ENCODE data around the gene STAB1. TPM values are rescaled to one million over a fixed set of nuclear protein-coding genes. Genes with fewer than 3 reads are reported as not detected.

STAB1 gene
- total and polyA plus RNA-seq, 4 donors, result 54.2 to 651 (median 273) TPM

- H3K4me1 ChIP-seq (ENCODE audit: control insufficient read depth in 1 of 2, insufficient read depth in 2 of 2, low read length in 2 of 2), result peaks cover 0 to 7% of the 10 kb centered on the region in 2 donors
- no peak for ATAC-seq (ENCODE audit: low FRiP score)
Observed at GRCh38 chr3:52537726-52538421, 42.7 kb downstream of the STAB1 start.

GRCh38 chr3:52539010-52539653 is 44.0 kb downstream of the STAB1 start:
- intact Hi-C loops (cut with DNase I), result loop anchor here in 1 of 2 donors (5.0 kb wide), 1 partner anchor 82 kb away; the partner anchor contains the start of gene NISCH
- DNase-seq (no peak), ATAC-seq (ENCODE audit: low FRiP score) (no peak)
- H3K9me3 ChIP-seq (ENCODE audit: control insufficient read depth, low read length), result no peaks in the 10 kb centered on the region
- peaks cover 0 to 7% of the 10 kb centered on the region in 2 donors for H3K4me1 ChIP-seq (ENCODE audit: control insufficient read depth in 1 of 2, insufficient read depth in 2 of 2, low read length in 2 of 2)
- no peaks in the 10 kb centered on the region for H3K27me3 ChIP-seq (ENCODE audit: control insufficient read depth in 1 of 2, insufficient read depth in 2 of 2, low read length in 1 of 2)
- WGBS, 2 donors, result 95 to 96% methylated on average over 5 of the region's 5 CpGs
- H3K27ac ChIP-seq (ENCODE audit: low read depth in 1 of 2, low read length in 2 of 2), result no peak overlapping the region
- peaks cover 0 to 2% of the 10 kb centered on the region in 2 donors for H3K36me3 ChIP-seq (ENCODE audit: control insufficient read depth in 1 of 2, insufficient read depth in 2 of 2, low read length in 1 of 2)
- no peak overlapping the region for H3K4me3 ChIP-seq (ENCODE audit: low read length in 2 of 2)

More at GRCh38 chr3:52537726-52538421, 42.7 kb downstream of the STAB1 start:
- Histone ChIP-seq H3K27ac (ENCODE audit: low read depth in 1 of 2, low read length in 2 of 2) (no peak overlapping the region), H3K36me3 (ENCODE audit: control insufficient read depth in 1 of 2, insufficient read depth in 2 of 2, low read length in 1 of 2) (peaks cover 0 to 2% of the 10 kb centered on the region in 2 donors), H3K9me3 (ENCODE audit: control insufficient read depth, low read length) (no peaks in the 10 kb centered on the region), H3K4me3 (ENCODE audit: low read length in 2 of 2) (peak overlapping the region; percentile 38 to 44), H3K27me3 (ENCODE audit: control insufficient read depth in 1 of 2, insufficient read depth in 2 of 2, low read length in 1 of 2) (no peaks in the 10 kb centered on the region)
- 78 to 80% methylated on average over 7 of the region's 7 CpGs for WGBS, 2 donors
- DNase-seq, result peak in 1 of 2 donors; percentile 32
- intact Hi-C loops (cut with DNase I), result loop anchor here in 1 of 2 donors (5.0 kb wide), 1 partner anchor 81 kb away; the partner anchor contains the start of gene NISCH

DNA sequence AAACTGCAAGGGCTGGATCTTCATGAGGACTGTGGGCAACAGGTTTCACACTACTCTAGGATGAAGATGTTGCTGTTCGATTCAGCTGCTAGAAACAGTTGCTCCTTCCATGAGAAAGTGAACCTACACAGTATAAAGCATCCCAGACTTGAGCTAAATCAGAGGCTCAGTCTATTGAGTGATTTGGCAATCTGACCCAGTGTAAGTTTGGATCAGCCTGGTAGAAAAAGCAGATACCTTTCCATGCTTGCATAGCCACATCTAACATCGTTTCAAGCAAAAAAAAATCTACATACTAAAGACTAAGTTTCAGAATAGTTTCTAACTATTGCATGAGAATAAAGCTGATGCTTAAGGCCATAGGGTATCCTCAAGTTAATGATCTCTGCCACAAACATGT is 45.9 kb downstream of the STAB1 start:
- peaks cover 0 to 5% of the 10 kb centered on the region in 2 donors for H3K36me3 ChIP-seq (ENCODE audit: control insufficient read depth in 1 of 2, insufficient read depth in 2 of 2, low read length in 1 of 2)
- 62 to 71% methylated on average over 2 of the region's 2 CpGs for WGBS, 2 donors
- DNase-seq (no peak), ATAC-seq (ENCODE audit: low FRiP score) (no peak)
- no peaks in the 10 kb centered on the region for H3K9me3 ChIP-seq (ENCODE audit: control insufficient read depth, low read length)
- intact Hi-C loops (cut with DNase I), result no loop called here
- H3K4me1 ChIP-seq (ENCODE audit: control insufficient read depth in 1 of 2, insufficient read depth in 2 of 2, low read length in 2 of 2), result peaks cover 0 to 7% of the 10 kb centered on the region in 2 donors
- H3K4me3 ChIP-seq (ENCODE audit: low read length in 2 of 2), result no peak overlapping the region
- H3K27me3 ChIP-seq (ENCODE audit: control insufficient read depth in 1 of 2, insufficient read depth in 2 of 2, low read length in 1 of 2), result no peaks in the 10 kb centered on the region
- H3K27ac ChIP-seq (ENCODE audit: low read depth in 1 of 2, low read length in 2 of 2), result no peak overlapping the region

DNA sequence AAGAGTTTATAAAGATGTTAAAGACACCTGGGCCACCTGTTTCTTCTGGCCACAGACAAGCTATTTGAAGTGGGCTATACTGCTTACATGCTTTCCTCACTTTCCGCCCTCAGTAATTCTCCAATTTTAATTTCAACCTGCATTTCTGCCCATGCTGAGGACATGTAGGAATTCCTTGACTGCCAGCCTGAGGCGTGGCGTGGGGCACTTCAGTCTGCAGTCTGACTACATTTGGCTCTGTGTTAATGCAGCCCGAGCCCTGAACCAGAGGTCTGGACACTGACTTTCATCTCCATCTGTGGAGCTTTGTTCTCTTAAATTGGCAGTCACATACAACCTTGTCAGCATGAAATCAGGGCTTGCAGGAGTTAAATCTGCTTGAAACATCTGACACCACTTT is 49.8 kb downstream of the STAB1 start:
- Histone ChIP-seq H3K4me1 (ENCODE audit: control insufficient read depth in 1 of 2, insufficient read depth in 2 of 2, low read length in 2 of 2) (no peaks in the 10 kb centered on the region), H3K36me3 (ENCODE audit: control insufficient read depth in 1 of 2, insufficient read depth in 2 of 2, low read length in 1 of 2) (peaks cover 0 to 6% of the 10 kb centered on the region in 2 donors), H3K4me3 (ENCODE audit: low read length in 2 of 2) (no peak overlapping the region), H3K9me3 (ENCODE audit: control insufficient read depth, low read length) (no peaks in the 10 kb centered on the region), H3K27ac (ENCODE audit: low read depth in 1 of 2, low read length in 2 of 2) (no peak overlapping the region), H3K27me3 (ENCODE audit: control insufficient read depth in 1 of 2, insufficient read depth in 2 of 2, low read length in 1 of 2) (no peaks in the 10 kb centered on the region)
- WGBS, 2 donors, result 77 to 78% methylated on average over 4 of the region's 4 CpGs
- ATAC-seq (ENCODE audit: low FRiP score) (no peak), DNase-seq (no peak)
- intact Hi-C loops (cut with DNase I), result no loop called here

DNA sequence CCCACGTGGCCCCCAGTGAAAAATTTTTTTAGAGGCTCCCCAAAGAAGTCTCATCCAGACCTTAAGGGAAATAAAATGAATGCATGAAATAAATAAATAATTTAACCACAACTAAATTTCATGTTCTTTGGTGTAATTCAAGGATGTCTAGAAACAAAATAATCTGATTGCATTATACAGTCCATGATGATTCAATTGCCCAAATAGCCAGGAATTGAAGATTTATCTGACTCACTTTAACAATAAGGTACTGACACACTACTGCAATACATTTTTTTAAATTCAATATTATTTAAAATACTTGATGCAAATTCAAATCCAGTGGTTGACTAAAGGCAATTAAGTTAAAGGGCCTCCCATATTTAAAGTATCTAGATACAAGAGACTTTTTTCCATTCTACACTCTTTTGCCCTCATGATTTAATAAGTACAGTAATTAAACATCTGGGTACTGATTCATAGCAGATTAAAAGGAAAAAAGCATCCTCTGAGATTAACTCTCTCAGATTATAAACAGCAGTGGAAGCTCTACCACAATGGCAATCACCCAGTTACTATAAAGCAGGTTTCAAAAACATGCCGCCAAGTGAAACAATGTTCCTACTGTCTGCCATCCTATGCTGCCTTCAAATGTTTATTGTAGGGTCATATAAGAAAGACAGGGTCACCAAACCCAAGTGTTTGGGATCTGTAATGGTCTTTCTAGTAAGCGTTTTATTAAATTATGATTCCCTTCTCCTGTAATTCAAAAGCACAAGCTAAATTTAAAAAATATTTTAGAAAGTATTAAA is 51.2 kb downstream of the STAB1 start:
- Histone ChIP-seq H3K4me3 (ENCODE audit: low read length in 2 of 2) (no peak overlapping the region), H3K9me3 (ENCODE audit: control insufficient read depth, low read length) (no peaks in the 10 kb centered on the region), H3K27me3 (ENCODE audit: control insufficient read depth in 1 of 2, insufficient read depth in 2 of 2, low read length in 1 of 2) (no peaks in the 10 kb centered on the region), H3K4me1 (ENCODE audit: control insufficient read depth in 1 of 2, insufficient read depth in 2 of 2, low read length in 2 of 2) (no peaks in the 10 kb centered on the region), H3K36me3 (ENCODE audit: control insufficient read depth in 1 of 2, insufficient read depth in 2 of 2, low read length in 1 of 2) (peaks cover 0 to 7% of the 10 kb centered on the region in 2 donors), H3K27ac (ENCODE audit: low read depth in 1 of 2, low read length in 2 of 2) (no peak overlapping the region)
- WGBS, 2 donors, result 68 to 73% methylated on average over 3 of the region's 3 CpGs
- intact Hi-C loops (cut with DNase I), result no loop called here
- DNase-seq (no peak), ATAC-seq (ENCODE audit: low FRiP score) (no peak)

GRCh38 chr3:52547143-52547542 is 52.0 kb downstream of the STAB1 start:
- intact Hi-C loops (cut with DNase I), result no loop called here
- no peaks in the 10 kb centered on the region for H3K4me1 ChIP-seq (ENCODE audit: control insufficient read depth in 1 of 2, insufficient read depth in 2 of 2, low read length in 2 of 2)
- no peaks in the 10 kb centered on the region for H3K27me3 ChIP-seq (ENCODE audit: control insufficient read depth in 1 of 2, insufficient read depth in 2 of 2, low read length in 1 of 2)
- peaks cover 0 to 7% of the 10 kb centered on the region in 2 donors for H3K36me3 ChIP-seq (ENCODE audit: control insufficient read depth in 1 of 2, insufficient read depth in 2 of 2, low read length in 1 of 2)
- no peak overlapping the region for H3K27ac ChIP-seq (ENCODE audit: low read depth in 1 of 2, low read length in 2 of 2)
- no peaks in the 10 kb centered on the region for H3K9me3 ChIP-seq (ENCODE audit: control insufficient read depth, low read length)
- H3K4me3 ChIP-seq (ENCODE audit: low read length in 2 of 2), result no peak overlapping the region
- 69 to 74% methylated on average over 2 of the region's 2 CpGs for WGBS, 2 donors
- DNase-seq (no peak), ATAC-seq (ENCODE audit: low FRiP score) (no peak)

DNA sequence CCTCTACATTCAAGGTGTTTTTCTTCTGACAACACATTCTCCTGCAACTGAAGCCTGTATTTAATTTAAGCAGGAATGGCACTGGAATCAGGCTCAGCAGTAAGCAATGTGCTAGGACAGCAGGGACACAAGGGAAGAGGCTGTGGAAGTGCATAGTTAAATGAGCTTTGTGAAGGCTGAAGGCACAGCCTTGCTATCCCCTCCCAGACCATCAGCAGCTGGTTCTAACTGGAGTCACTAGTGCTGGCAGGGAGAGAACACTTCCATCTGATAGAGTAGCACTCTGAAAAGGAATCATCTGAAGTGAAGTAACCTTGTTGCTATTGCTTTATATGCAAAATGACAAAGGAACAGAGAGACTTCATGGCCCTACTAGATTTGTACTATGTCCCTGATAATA is 56.0 kb downstream of the STAB1 start:
- no peaks in the 10 kb centered on the region for H3K4me1 ChIP-seq (ENCODE audit: control insufficient read depth in 1 of 2, insufficient read depth in 2 of 2, low read length in 2 of 2)
- H3K9me3 ChIP-seq (ENCODE audit: control insufficient read depth, low read length), result no peaks in the 10 kb centered on the region
- no peak for ATAC-seq (ENCODE audit: low FRiP score)
- H3K27ac ChIP-seq (ENCODE audit: low read depth in 1 of 2, low read length in 2 of 2), result no peak overlapping the region
- no peak overlapping the region for H3K4me3 ChIP-seq (ENCODE audit: low read length in 2 of 2)
- H3K36me3 ChIP-seq (ENCODE audit: control insufficient read depth in 1 of 2, insufficient read depth in 2 of 2, low read length in 1 of 2), result peaks cover 0 to 9% of the 10 kb centered on the region in 2 donors
- intact Hi-C loops (cut with DNase I), result no loop called here
- DNase-seq, result no peak
- no peaks in the 10 kb centered on the region for H3K27me3 ChIP-seq (ENCODE audit: control insufficient read depth in 1 of 2, insufficient read depth in 2 of 2, low read length in 1 of 2)

DNA sequence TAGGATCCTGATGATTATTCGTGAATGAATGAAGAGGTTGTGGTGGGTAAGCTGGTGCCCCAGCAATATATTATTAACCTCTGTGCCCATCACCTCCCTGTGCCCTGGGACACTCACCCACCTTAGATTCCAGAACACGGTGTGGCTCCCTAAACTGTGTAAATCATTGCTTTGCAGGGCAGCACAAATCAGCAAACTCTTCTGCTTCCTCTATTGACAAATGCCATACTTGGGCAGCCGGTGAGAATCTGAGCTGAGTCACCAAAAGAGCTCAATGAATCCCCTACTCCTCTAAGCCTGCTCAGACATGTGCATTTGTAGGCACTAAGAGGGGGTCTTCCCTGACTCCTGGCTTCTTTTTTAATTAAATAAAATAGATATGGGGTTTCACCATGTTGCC is 57.0 kb downstream of the STAB1 start:
- H3K36me3 ChIP-seq (ENCODE audit: control insufficient read depth in 1 of 2, insufficient read depth in 2 of 2, low read length in 1 of 2), result peaks cover 0 to 12% of the 10 kb centered on the region in 2 donors
- no peak overlapping the region for H3K27ac ChIP-seq (ENCODE audit: low read depth in 1 of 2, low read length in 2 of 2)

More for the DNA sequence above, 57.0 kb downstream of the STAB1 start:
- 85 to 86% methylated on average over 3 of the region's 3 CpGs for WGBS, 2 donors
- Histone ChIP-seq H3K4me1 (ENCODE audit: control insufficient read depth in 1 of 2, insufficient read depth in 2 of 2, low read length in 2 of 2) (no peaks in the 10 kb centered on the region), H3K4me3 (ENCODE audit: low read length in 2 of 2) (no peak overlapping the region), H3K27me3 (ENCODE audit: control insufficient read depth in 1 of 2, insufficient read depth in 2 of 2, low read length in 1 of 2) (no peaks in the 10 kb centered on the region), H3K9me3 (ENCODE audit: control insufficient read depth, low read length) (no peaks in the 10 kb centered on the region)
- intact Hi-C loops (cut with DNase I), result no loop called here
- DNase-seq (no peak), ATAC-seq (ENCODE audit: low FRiP score) (no peak)
